CD14-positive monocyte (primary cell): ENCODE measurements around the gene FRY. TPM values are rescaled to one million over a fixed set of nuclear protein-coding genes. Genes with fewer than 3 reads are reported as not detected.

Experiments used
- DNase-seq, 3 donors: peaks; one replicate each; pipeline ENCODE4 v3.0.0-alpha.2; 2011 to 2022
- H2AFZ ChIP-seq: 2 replicates; pipeline ENCODE4 v1.6.0; 2012; ENCODE audit warnings: mild to moderate bottlenecking, low read depth, low read length, inconsistent platforms; ENCODE audit not compliant: insufficient read depth, poor library complexity, severe bottlenecking
- H3K27ac ChIP-seq, 2 donors: 1 replicate in 1 of 2; 2 replicates in 1 of 2; pipeline ENCODE4 v1.5.1; 2012 to 2013; ENCODE audit warnings: low read length in 2 of 2, control low read depth in 1 of 2, inconsistent platforms in 1 of 2, low read depth in 1 of 2, mild to moderate bottlenecking in 1 of 2
- H3K27me3 ChIP-seq, 2 donors: one replicate each; pipeline versions ENCODE4 v1.6.0 to v1.6.1; 2011 to 2013; ENCODE audit warnings: low read length in 2 of 2; ENCODE audit not compliant: control insufficient read depth in 2 of 2, insufficient read depth in 2 of 2
- H3K36me3 ChIP-seq, 2 donors: replicated peaks in 1 of 2; 1 replicate in 1 of 2; 2 replicates in 1 of 2; pipeline versions ENCODE4 v1.5.1 to v1.6.1; 2012 to 2013; ENCODE audit warnings: low read length in 2 of 2, control low read depth in 1 of 2, inconsistent platforms in 1 of 2, mild to moderate bottlenecking in 1 of 2; ENCODE audit not compliant: insufficient read depth in 2 of 2, control insufficient read depth in 1 of 2
- H3K4me1 ChIP-seq, 2 donors: 1 replicate in 1 of 2; 2 replicates in 1 of 2; pipeline versions ENCODE4 v1.5.1 to v1.6.1; 2012 to 2013; ENCODE audit warnings: low read length in 2 of 2, control low read depth in 1 of 2, inconsistent platforms in 1 of 2, mild to moderate bottlenecking in 1 of 2, moderate library complexity in 1 of 2; ENCODE audit not compliant: insufficient read depth in 2 of 2, control insufficient read depth in 1 of 2
- H3K4me2 ChIP-seq: replicated peaks from 2 replicates; pipeline ENCODE3; 2012; ENCODE audit warnings: low read length, moderate library complexity, mild to moderate bottlenecking; ENCODE audit not compliant: poor library complexity, severe bottlenecking; ENCODE audit errors: extremely low read depth
- H3K4me3 ChIP-seq, 3 experiments: fragments of 200-600 bp in 1 of 3; sonication (generic) in 1 of 3; replicated peaks in 1 of 3; 1 replicate in 2 of 3; 2 replicates in 1 of 3; pipeline ENCODE4 v1.5.1; 2011 to 2013; ENCODE audit warnings: low read length in 3 of 3, mild to moderate bottlenecking in 3 of 3, control low read depth in 2 of 3, low read depth in 2 of 3, inconsistent platforms in 1 of 3, moderate library complexity in 1 of 3
- H3K79me2 ChIP-seq: 2 replicates; pipeline ENCODE4 v1.6.0; 2012; ENCODE audit warnings: mild to moderate bottlenecking, control low read depth, inconsistent platforms, low read length, moderate library complexity; ENCODE audit not compliant: insufficient read depth
- H3K9ac ChIP-seq: 2 replicates; pipeline ENCODE4 v1.6.0; 2017; ENCODE audit warnings: low read length, mild to moderate bottlenecking; ENCODE audit not compliant: insufficient read depth, poor library complexity, severe bottlenecking
- H3K9me3 ChIP-seq, 2 donors: replicated peaks in 1 of 2; 1 replicate in 1 of 2; 2 replicates in 1 of 2; pipeline versions ENCODE4 v1.5.1 to v1.6.1; 2012 to 2013; ENCODE audit warnings: low read length in 2 of 2, control low read depth in 1 of 2; ENCODE audit not compliant: control insufficient read depth in 1 of 2, insufficient read depth in 1 of 2
- H4K20me1 ChIP-seq: 2 replicates; pipeline ENCODE4 v1.6.0; 2012; ENCODE audit warnings: mild to moderate bottlenecking, low read length, control low read depth, moderate library complexity; ENCODE audit not compliant: insufficient read depth
- H3K27ac Mint-ChIP-seq, 7 donors: one replicate each; pipeline ENCODE4 v1.8.0; 2020; ENCODE audit warnings: mild to moderate bottlenecking in 7 of 7, mixed read lengths in 7 of 7, moderate library complexity in 6 of 7, inconsistent platforms in 2 of 7
- H3K27me3 Mint-ChIP-seq, 3 donors: one replicate each; pipeline ENCODE4 v1.8.0; 2021 to 2022; ENCODE audit warnings: low read depth in 3 of 3, mild to moderate bottlenecking in 3 of 3, mixed read lengths in 3 of 3, moderate library complexity in 3 of 3, inconsistent platforms in 1 of 3
- H3K36me3 Mint-ChIP-seq, 2 donors: one replicate each; pipeline ENCODE4 v1.8.0; 2020; ENCODE audit warnings: mixed read lengths in 2 of 2, inconsistent platforms in 1 of 2, mild to moderate bottlenecking in 1 of 2
- H3K4me1 Mint-ChIP-seq: one replicate; pipeline ENCODE4 v1.8.0; 2020; ENCODE audit warnings: mild to moderate bottlenecking, mixed read lengths
- H3K4me3 Mint-ChIP-seq, 2 donors: one replicate each; pipeline ENCODE4 v1.8.0; 2020; ENCODE audit warnings: mild to moderate bottlenecking in 2 of 2, mixed read lengths in 2 of 2, moderate library complexity in 1 of 2
- H3K9me3 Mint-ChIP-seq, 7 donors: one replicate each; pipeline ENCODE4 v1.8.0; 2020 to 2022; ENCODE audit warnings: mixed read lengths in 7 of 7, mild to moderate bottlenecking in 6 of 7, moderate library complexity in 6 of 7, inconsistent platforms in 2 of 7
- WGBS: methylation state at CpG from one replicate; pipeline ENCODE4 v1.1.5; 2013; ENCODE audit warnings: missing lambda C conversion rate; ENCODE audit not compliant: insufficient coverage; 5-methylcytosine and 5-hydroxymethylcytosine counted together
- intact Hi-C, 2 donors: fragments of 100-400 bp; cut with micrococcal nuclease; formaldehyde crosslinking; loops; one replicate each; pipeline versions ENCODE4 v1.15.0 to v1.15.1; 2023
- polyA plus RNA-seq, 3 donors: library from polyadenylated mRNA; depleted of rRNA in 1 of 3; unstranded in 2 of 3; stranded (reverse) in 1 of 3; fragments of 300-500 nt in 2 of 3; fragments of >200 nt in 1 of 3; fragmentation: Illumina TruSeq in 2 of 3; gene quantifications; 1 replicate in 2 of 3; 2 replicates in 1 of 3; pipeline ENCODE4 v1.2.3, GENCODE V29; 2012 to 2021
- TF ChIP-seq, protein P1 (sequence below): fragments of 200-600 bp; IDR thresholded peaks from one replicate; pipeline ENCODE4 v1.8.0; 2022; ENCODE audit warnings: antibody characterized with exemption, mild to moderate bottlenecking

Gene FRY
- polyA plus RNA-seq, 3 donors = 3.9 to 31.8 (median 5.0) TPM

DNA sequence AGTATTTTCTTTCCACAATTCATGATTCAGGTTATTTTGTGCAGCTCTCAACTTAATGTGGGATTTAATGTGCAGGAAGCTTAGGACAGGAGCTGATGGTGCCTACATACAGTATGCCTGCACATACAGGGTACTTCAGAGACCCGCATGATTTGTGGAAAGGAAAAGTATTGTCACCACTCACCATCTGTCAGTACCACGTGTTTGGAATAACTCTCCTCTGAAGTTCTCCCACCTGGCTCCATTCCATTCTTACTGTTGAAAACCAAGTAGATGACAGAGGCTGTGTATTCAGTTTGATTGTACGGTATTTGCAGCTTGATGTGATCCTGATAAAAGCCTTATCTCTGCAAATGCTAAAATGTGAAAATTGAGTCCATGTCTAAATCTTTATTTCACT is 197.9 kb downstream of the FRY start:
- Histone ChIP-seq H3K4me2 (no peak overlapping the region), H3K4me1 (no peaks in the 10 kb centered on the region), H3K36me3 (peaks cover 96 to 100% of the 10 kb centered on the region in 2 donors), H3K9me3 (no peaks in the 10 kb centered on the region), H4K20me1 (no peaks in the 10 kb centered on the region), H3K9ac (no peak overlapping the region), H3K79me2 (no peaks in the 10 kb centered on the region), H3K4me3 (no peak overlapping the region), H3K27ac (no peak overlapping the region), H2AFZ (no peak overlapping the region), H3K27me3 (no peaks in the 10 kb centered on the region)
- intact Hi-C loops = no loop called here
- Mint-ChIP-seq H3K36me3 (peaks cover 91 to 97% of the 10 kb centered on the region in 2 donors), H3K9me3 (no peaks in the 10 kb centered on the region), H3K27me3 (no peaks in the 10 kb centered on the region), H3K4me3 (no peak overlapping the region), H3K27ac (no peak overlapping the region), H3K4me1 (no peaks in the 10 kb centered on the region)
- DNase-seq = no peak
- TF ChIP-seq, protein P1, sequence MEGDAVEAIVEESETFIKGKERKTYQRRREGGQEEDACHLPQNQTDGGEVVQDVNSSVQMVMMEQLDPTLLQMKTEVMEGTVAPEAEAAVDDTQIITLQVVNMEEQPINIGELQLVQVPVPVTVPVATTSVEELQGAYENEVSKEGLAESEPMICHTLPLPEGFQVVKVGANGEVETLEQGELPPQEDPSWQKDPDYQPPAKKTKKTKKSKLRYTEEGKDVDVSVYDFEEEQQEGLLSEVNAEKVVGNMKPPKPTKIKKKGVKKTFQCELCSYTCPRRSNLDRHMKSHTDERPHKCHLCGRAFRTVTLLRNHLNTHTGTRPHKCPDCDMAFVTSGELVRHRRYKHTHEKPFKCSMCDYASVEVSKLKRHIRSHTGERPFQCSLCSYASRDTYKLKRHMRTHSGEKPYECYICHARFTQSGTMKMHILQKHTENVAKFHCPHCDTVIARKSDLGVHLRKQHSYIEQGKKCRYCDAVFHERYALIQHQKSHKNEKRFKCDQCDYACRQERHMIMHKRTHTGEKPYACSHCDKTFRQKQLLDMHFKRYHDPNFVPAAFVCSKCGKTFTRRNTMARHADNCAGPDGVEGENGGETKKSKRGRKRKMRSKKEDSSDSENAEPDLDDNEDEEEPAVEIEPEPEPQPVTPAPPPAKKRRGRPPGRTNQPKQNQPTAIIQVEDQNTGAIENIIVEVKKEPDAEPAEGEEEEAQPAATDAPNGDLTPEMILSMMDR = no peak
- no CpG with 5 or more reads among the region's 3 CpGs for WGBS

DNA sequence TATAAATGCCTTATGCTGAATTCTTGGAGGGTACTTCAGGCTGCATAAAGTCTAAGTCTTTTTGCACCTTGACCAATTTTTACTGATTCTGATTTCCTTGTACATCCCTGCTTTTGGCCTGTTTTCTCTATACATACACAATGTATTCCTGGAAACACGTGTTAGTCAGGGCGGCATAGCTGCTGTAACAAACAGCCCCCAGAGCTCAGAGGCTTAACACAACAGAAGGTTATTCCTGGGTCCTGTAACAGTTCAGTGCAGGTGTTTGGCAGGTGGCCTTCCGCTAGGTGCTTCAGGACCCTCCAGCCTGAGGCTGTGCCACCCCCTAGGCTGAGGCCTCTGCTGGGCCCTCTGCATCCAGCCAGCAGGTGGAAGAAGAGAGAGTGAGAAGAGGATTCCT is 200.7 kb downstream of the FRY start:
- Mint-ChIP-seq H3K27ac (peak overlapping the region in 2 of 7 donors; percentile 0 to 63), H3K9me3 (no peaks in the 10 kb centered on the region), H3K4me3 (peak overlapping the region in 1 of 2 donors; percentile 37), H3K36me3 (peaks cover 88 to 95% of the 10 kb centered on the region in 2 donors), H3K4me1 (no peaks in the 10 kb centered on the region), H3K27me3 (no peaks in the 10 kb centered on the region)
- H3K9ac ChIP-seq = no peak overlapping the region
- no peaks in the 10 kb centered on the region for H4K20me1 ChIP-seq
- no peaks in the 10 kb centered on the region for H3K79me2 ChIP-seq
- no peaks in the 10 kb centered on the region for H3K4me1 ChIP-seq
- H3K9me3 ChIP-seq = no peaks in the 10 kb centered on the region
- TF ChIP-seq, protein P1 = no peak
- H3K27ac ChIP-seq = no peak overlapping the region
- WGBS = 100% methylated on average over 3 of the region's 3 CpGs
- H3K27me3 ChIP-seq = no peaks in the 10 kb centered on the region
- H2AFZ ChIP-seq = no peak overlapping the region
- peaks cover 93 to 100% of the 10 kb centered on the region in 2 donors for H3K36me3 ChIP-seq
- intact Hi-C loops = no loop called here
- H3K4me3 ChIP-seq = no peak overlapping the region
- DNase-seq = no peak
- H3K4me2 ChIP-seq = no peak overlapping the region
